ENCODE data around the gene ANGPTL4. TPM values are rescaled to one million over a fixed set of nuclear protein-coding genes. Genes with fewer than 3 reads are reported as not detected.
"Not testable (repeated sequence)": the region's sequence is repeated elsewhere in the genome, so short reads cannot be mapped to it uniquely, and the experiment has no call there.

ANGPTL4 gene
- total RNA-seq, 2 experiments from 2014 or later = 1.7 to 2.9 TPM

DNA sequence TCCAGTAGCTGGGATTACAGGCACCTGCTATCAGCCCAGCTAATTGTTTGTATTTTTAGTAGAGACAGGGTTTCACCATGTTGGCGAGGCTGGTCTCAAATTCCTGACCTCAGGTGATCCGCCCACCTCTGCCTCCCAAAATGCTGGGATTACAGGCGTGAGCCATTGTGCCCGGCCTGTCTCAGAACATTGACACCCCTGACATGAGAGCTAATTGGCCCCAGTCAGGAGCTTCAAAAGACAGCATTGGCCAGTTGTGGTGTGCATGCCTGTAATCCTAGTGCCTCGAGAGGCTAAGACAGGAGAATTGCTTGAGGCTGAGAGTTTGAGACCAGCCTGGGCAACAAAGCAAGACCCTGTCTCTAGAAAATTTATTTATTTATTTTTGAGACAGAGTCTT is 11.1 kb upstream of the ANGPTL4 start:
- intact Hi-C loops (cut with micrococcal nuclease) = loop anchor here (5.0 kb wide), 1 partner anchor 224 kb away; the partner anchor contains the start of gene MYO1F
- CTCF ChIA-PET = interaction anchor here (0.6 to 6.7 kb wide), 15 partner anchors 9 to 423 kb away, joined by 3 to 52 read pairs (median 13); partner anchors contain the start of genes ANGPTL4, KANK3, MARCHF2 and MYO1F
- H3K27ac Mint-ChIP-seq; DNase-seq; H3K9me3 Mint-ChIP-seq; H3K4me3 Mint-ChIP-seq; H3K4me1 Mint-ChIP-seq (ENCODE audit: low read depth); H3K36me3 Mint-ChIP-seq; POLR2A ChIA-PET: not testable (repeated sequence)
- H3K27me3 Mint-ChIP-seq = peaks cover 12% of the 10 kb centered on the region

DNA sequence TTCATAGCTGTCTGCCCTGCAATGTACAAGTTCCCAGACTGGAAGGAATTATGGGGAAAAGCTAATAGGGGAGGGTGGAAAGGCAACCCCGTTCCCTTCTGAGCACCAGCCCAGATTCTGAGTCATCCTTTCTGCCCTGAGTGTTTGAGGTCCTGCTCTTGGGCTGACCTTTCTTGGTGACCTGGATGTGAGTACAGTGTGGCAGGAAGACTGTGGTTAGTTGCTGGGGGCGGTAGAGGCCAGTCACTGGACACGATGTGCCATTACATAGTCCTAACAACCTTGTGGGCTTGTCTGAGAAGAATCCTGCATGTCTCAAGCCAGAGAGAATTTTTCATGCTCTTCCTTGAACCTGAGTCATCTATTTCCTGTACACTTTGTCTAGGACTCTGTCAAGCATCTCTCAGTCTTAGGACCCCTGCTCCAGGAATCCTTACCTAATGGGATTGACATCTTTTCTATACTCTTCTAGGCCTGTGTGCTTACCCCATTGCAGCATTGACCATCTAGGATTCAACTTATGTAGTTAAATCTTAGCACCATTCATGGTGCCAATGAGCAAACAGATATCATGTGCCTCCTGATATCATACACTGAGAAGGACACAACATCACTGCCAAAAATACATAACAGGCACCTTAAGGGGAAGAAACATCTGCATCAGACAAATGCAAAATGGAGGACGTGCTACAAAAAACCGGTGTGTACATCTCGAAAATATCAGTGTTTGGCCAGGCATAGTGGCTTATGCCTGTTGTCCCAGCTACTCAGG is 8.1 kb upstream of the ANGPTL4 start:
- no peaks in the 10 kb centered on the region for H3K36me3 Mint-ChIP-seq
- peaks cover 10% of the 10 kb centered on the region for H3K27me3 Mint-ChIP-seq
- H3K27ac Mint-ChIP-seq = no peak overlapping the region
- H3K9me3 Mint-ChIP-seq = peaks cover 5% of the 10 kb centered on the region
- peak; percentile 19 for DNase-seq
- intact Hi-C loops (cut with micrococcal nuclease) = loop anchor here (2.0 kb wide), 1 partner anchor 151 kb away; no protein-coding TSS in a partner anchor
- no peak overlapping the region for H3K4me3 Mint-ChIP-seq
- H3K4me1 Mint-ChIP-seq (ENCODE audit: low read depth) = peaks cover 8% of the 10 kb centered on the region
- POLR2A ChIA-PET = no interaction called here
- CTCF ChIA-PET = interaction anchor here (0.9 to 6.7 kb wide), 10 partner anchors 10 to 235 kb away, joined by 3 to 52 read pairs (median 22); partner anchors contain the start of genes ANGPTL4, MARCHF2 and MYO1F

DNA sequence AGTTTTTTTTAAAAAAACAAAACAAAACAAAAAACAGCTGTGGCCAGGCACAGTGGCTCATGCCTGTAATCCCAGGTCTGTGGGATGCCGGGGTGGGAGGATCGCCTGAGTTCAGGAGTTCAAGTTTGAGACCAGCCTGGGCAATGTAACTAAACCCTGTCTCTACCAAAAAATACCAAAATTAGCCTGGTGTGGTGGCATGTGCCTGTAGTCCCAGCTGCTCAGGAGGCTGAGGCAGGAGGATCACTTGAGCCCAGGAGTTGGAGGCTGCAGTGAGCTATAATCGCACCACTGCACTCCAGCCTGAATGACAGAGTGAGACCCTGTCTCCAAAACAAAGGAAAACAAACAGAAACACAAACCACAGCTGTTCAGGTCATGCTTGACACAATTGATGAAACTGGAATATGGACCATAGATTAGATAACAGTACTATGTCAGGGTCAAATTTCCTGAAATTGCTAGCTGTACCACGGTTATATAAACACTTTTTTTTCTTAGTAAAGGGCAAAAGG is 6.9 kb upstream of the ANGPTL4 start:
- H3K9me3 Mint-ChIP-seq = peaks cover 5% of the 10 kb centered on the region
- ChIA-PET CTCF (interaction anchor here (6.7 kb wide), 1 partner anchor 222 kb away, joined by 52 read pairs; the partner anchor contains the start of gene MYO1F), POLR2A (no interaction called here)
- H3K4me1 Mint-ChIP-seq (ENCODE audit: low read depth) = peaks cover 14% of the 10 kb centered on the region
- peaks cover 8% of the 10 kb centered on the region for H3K27me3 Mint-ChIP-seq
- DNase-seq = no peak
- no peak overlapping the region for H3K27ac Mint-ChIP-seq
- H3K36me3 Mint-ChIP-seq = no peaks in the 10 kb centered on the region
- intact Hi-C loops (cut with micrococcal nuclease) = no loop called here
- no peak overlapping the region for H3K4me3 Mint-ChIP-seq

DNA sequence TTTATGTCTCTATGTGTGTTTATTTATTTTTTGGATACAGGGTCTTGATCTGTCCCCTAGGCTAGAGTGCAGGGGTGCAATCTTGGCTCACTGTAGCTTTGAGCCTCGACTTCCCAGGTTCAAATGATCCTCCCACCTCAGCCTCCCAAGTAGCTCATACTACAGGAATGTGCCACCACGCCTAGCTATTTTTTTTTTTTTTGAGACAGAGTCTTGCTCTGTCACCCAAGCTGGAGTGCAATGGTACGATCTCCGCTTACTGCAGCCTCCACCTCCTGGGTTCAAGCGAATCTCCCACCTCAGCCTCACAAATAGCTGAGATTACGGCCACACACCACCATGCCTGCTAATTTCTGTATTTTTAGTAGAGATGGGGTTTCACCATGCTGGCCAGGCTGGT is 5.0 kb upstream of the ANGPTL4 start:
- Mint-ChIP-seq H3K4me1 (ENCODE audit: low read depth) (peaks cover 24% of the 10 kb centered on the region), H3K27ac (no peak overlapping the region), H3K9me3 (peaks cover 5% of the 10 kb centered on the region), H3K4me3 (no peak overlapping the region), H3K27me3 (peaks cover 15% of the 10 kb centered on the region), H3K36me3 (no peaks in the 10 kb centered on the region)
- CTCF ChIA-PET = no interaction called here
- intact Hi-C loops (cut with micrococcal nuclease) = no loop called here
- no peak for DNase-seq
- POLR2A ChIA-PET = no interaction called here

DNA sequence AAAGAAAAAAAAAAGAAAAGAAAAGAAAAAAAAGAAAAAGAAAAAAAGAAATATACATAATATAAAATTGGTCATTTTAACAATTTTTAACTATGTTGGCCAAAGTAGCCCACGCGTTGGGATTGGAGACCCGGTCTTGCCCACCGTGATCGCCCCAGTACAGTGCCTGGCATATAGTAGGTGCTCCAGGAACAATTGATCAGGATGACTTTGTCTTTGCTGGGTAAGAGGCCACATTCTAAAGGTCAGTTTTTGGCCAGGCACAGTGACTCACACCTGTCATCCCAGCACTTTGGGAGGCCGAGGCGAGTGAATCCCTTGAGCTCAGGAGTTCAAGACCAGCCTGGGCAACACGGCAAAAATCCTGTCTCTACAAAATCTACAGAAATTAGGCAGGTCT is 3.8 kb upstream of the ANGPTL4 start:
- DNase-seq = no peak
- ChIA-PET CTCF (interaction anchor here (0.9 kb wide), 1 partner anchor 222 kb away, joined by 3 read pairs; no protein-coding TSS in a partner anchor), POLR2A (no interaction called here)
- no peak overlapping the region for H3K4me3 Mint-ChIP-seq
- peaks cover 5% of the 10 kb centered on the region for H3K9me3 Mint-ChIP-seq
- no peak overlapping the region for H3K27ac Mint-ChIP-seq
- peaks cover 18% of the 10 kb centered on the region for H3K27me3 Mint-ChIP-seq
- intact Hi-C loops (cut with micrococcal nuclease) = no loop called here
- H3K4me1 Mint-ChIP-seq (ENCODE audit: low read depth) = peaks cover 26% of the 10 kb centered on the region
- no peaks in the 10 kb centered on the region for H3K36me3 Mint-ChIP-seq

DNA sequence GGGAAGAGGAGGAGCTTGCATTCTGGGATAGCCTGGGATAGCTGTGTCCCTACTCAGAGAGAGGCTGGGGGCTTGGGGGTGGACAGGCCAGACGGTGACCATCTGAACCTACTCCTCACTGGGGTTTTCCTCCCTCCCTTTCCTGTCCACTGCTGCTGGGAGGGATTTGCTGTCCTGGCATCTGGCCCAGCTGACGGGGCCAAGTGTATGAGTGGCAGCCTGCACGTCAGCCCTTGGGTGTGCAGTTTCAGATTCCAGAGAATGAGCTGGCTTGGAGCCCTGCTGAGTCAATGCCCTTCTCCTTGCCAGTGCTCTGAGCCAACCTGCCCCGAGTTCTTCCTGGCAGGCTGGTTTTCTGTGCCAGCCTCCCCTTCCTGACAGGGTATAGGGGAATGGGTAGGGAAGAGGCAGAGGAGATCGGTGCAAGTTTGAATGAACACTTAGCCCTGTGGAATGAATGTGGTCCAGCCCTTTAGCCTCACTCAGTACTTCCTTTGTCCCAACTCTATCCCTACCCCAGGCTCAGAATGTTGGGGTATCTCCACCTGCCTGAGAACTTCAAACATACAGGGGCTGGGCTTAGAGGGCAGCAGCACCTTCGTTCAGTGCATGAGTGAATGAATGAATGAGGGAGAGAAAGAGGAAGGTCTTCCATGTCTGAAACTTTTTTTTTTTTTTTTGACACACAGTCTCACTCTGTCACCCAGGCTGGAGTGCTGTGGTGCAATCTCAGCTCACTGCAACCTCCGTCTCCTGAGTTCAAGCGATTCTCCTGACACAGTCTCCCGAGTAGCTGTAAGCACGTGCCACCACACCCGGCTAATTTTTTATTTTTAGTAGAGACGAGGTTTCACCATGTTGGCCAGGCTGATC is 1.8 kb upstream of the ANGPTL4 start:
- Mint-ChIP-seq H3K27ac (no peak overlapping the region), H3K27me3 (peaks cover 34% of the 10 kb centered on the region), H3K4me3 (peak overlapping the region; percentile 20), H3K9me3 (no peaks in the 10 kb centered on the region), H3K36me3 (no peaks in the 10 kb centered on the region), H3K4me1 (ENCODE audit: low read depth) (peaks cover 20% of the 10 kb centered on the region)
- DNase-seq = peak; percentile 66
- CTCF ChIA-PET = interaction anchor here (0.6 to 2.1 kb wide), 4 partner anchors 8 to 109 kb away, joined by 3 to 13 read pairs (median 4); no protein-coding TSS in a partner anchor
- POLR2A ChIA-PET = interaction anchor here (0.7 to 0.8 kb wide), 2 partner anchors 28 to 307 kb away, joined by 3 to 4 read pairs; partner anchors contain the start of gene RAB11B
- intact Hi-C loops (cut with micrococcal nuclease) = no loop called here

DNA sequence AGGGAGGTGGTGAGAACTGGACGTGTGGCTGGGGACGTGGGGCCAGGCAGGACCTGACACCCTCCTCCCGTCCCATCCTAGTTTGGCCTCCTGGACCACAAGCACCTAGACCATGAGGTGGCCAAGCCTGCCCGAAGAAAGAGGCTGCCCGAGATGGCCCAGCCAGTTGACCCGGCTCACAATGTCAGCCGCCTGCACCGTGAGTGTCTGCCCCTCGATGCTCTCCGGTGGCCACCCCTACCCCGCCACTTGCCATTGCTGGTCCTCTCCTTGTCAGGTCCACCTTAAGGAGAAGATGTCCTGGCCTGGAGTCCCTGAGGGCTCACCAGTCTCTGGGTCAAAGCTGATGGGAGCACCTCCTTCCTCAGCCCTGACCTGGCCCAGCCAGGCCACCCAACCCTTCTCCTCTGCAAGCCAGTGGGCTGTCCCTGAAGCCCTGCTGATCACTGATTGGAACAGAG is 2.2 kb downstream of the ANGPTL4 start:
- intact Hi-C loops (cut with micrococcal nuclease) = no loop called here
- no peak for DNase-seq
- peaks cover 25% of the 10 kb centered on the region for H3K4me1 Mint-ChIP-seq (ENCODE audit: low read depth)
- no peaks in the 10 kb centered on the region for H3K9me3 Mint-ChIP-seq
- H3K4me3 Mint-ChIP-seq = no peak overlapping the region
- POLR2A ChIA-PET = no interaction called here
- no peaks in the 10 kb centered on the region for H3K36me3 Mint-ChIP-seq
- CTCF ChIA-PET = interaction anchor here (0.7 to 4.2 kb wide), 3 partner anchors 12 to 32 kb away, joined by 3 to 17 read pairs (median 5); no protein-coding TSS in a partner anchor
- no peak overlapping the region for H3K27ac Mint-ChIP-seq
- peaks cover 43% of the 10 kb centered on the region for H3K27me3 Mint-ChIP-seq

DNA sequence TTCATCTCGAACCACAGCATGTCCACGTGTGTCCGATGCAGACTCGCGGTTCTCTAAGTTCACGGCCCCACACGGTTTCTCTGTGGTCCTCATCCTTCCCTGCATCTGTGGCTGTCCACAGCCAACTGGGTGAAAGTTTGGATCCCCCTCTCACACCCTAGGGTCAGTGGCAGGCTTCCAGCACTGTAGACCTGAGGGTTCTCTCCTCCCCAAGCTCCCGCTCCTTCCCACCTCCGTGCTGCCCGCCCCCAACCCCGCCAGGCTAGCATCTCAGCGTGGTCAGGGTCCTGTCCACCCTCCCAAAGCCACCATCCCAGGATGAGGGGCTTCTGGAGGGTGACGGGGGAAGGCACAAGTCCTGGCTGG is 3.0 kb downstream of the ANGPTL4 start:
- H3K4me1 Mint-ChIP-seq (ENCODE audit: low read depth) = peaks cover 21% of the 10 kb centered on the region
- no peaks in the 10 kb centered on the region for H3K36me3 Mint-ChIP-seq
- intact Hi-C loops (cut with micrococcal nuclease) = no loop called here
- H3K4me3 Mint-ChIP-seq = no peak overlapping the region
- peaks cover 39% of the 10 kb centered on the region for H3K27me3 Mint-ChIP-seq
- CTCF ChIA-PET = interaction anchor here (4.2 kb wide), 1 partner anchor 13 kb away, joined by 17 read pairs; no protein-coding TSS in a partner anchor
- H3K9me3 Mint-ChIP-seq = no peaks in the 10 kb centered on the region
- no peak overlapping the region for H3K27ac Mint-ChIP-seq
- POLR2A ChIA-PET = no interaction called here
- no peak for DNase-seq

DNA sequence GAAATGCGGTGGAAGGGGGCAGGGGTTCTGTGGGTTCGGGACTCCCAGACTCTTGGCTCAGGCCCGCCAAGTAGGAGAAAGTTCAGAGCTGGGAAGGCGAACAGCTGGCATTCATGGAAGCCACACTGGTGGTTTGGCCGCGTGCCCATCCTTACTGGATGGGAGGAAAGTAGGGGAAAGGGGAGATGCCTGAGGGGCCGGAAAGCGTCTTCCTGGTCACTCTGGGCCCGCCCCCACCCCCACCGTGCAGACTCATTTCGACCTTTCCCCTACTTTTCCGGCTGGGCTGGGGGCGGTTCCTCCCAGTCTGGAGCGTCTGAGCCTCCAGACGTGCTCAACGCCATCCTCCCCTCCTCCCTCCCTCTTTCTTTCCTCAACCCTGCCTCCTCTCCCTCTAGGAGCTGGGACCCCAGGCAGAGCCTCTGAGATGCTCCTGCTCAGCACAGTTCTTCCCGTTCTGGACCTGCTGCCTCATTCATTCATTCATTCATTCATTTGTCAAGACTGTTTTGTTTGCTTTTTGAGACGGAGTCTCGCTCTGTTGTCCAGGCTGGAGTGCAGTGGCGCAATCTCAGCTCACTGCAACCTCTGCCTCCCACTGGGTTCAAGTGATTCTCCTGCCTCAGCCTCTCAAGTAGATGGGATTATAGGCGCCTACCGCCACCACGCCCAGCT is 3.5 kb downstream of the ANGPTL4 start:
- intact Hi-C loops (cut with micrococcal nuclease) = no loop called here
- Mint-ChIP-seq H3K36me3 (no peaks in the 10 kb centered on the region), H3K27ac (no peak overlapping the region), H3K4me3 (no peak overlapping the region), H3K9me3 (no peaks in the 10 kb centered on the region), H3K27me3 (peaks cover 36% of the 10 kb centered on the region), H3K4me1 (ENCODE audit: low read depth) (peaks cover 16% of the 10 kb centered on the region)
- no peak for DNase-seq
- ChIA-PET POLR2A (no interaction called here), CTCF (interaction anchor here (4.2 kb wide), 1 partner anchor 13 kb away, joined by 17 read pairs; no protein-coding TSS in a partner anchor)

DNA sequence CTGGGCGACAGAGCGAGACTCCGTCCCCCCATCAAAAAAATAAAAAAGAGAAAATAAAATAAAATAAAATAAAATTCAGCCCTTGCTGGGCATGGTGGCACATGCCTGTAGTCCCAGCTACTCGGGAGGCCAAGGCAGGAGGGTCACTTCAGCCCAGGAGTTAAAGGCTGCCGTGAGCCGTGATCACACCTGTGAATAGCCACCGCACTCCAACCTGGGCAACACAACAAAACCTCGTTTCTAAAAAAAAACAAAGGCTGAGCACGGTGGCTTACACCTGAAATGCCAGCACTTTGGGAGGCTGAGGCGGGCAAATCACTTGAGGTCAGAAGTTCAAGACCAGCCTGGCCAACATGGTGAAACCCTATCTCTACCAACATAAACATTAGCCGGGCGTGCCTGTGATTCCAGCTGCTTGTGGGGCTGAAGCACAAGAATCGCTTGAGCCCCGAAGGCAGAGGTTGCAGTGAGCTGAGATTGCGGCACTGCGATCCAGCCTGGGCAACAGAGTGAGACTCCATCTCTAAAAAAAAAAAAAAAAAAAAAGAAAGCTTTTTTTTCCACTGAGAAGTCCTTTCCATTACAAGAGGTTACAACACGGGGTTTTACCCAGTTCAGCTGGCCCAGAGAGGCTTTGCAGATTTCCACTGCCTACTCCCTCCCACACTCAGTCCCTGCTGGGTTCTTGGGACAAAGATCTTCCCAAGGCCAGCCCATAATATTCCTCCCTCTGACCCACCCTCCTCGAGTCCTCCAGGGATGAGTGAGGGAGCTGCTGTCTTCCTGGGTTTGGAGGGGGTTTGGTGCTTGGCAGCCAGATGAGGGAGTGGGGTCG is 6.4 kb downstream of the ANGPTL4 start:
- CTCF ChIA-PET = interaction anchor here (0.6 to 1.3 kb wide), 5 partner anchors 17 to 210 kb away, joined by 3 to 7 read pairs (median 4); no protein-coding TSS in a partner anchor
- DNase-seq = no peak

More for the DNA sequence above, 6.4 kb downstream of the ANGPTL4 start:
- POLR2A ChIA-PET = no interaction called here
- Mint-ChIP-seq H3K4me1 (ENCODE audit: low read depth) (peaks cover 5% of the 10 kb centered on the region), H3K9me3 (no peaks in the 10 kb centered on the region), H3K4me3 (no peak overlapping the region), H3K27me3 (peaks cover 25% of the 10 kb centered on the region), H3K27ac (no peak overlapping the region), H3K36me3 (no peaks in the 10 kb centered on the region)
- intact Hi-C loops (cut with micrococcal nuclease) = no loop called here
